ENCODE measurements around the gene VWA5B2.

VWA5B2 gene

GRCh38 chr3:184242297-184242685 is 12.9 kb downstream of the VWA5B2 start:
- TF ChIP-seq, protein P1, sequence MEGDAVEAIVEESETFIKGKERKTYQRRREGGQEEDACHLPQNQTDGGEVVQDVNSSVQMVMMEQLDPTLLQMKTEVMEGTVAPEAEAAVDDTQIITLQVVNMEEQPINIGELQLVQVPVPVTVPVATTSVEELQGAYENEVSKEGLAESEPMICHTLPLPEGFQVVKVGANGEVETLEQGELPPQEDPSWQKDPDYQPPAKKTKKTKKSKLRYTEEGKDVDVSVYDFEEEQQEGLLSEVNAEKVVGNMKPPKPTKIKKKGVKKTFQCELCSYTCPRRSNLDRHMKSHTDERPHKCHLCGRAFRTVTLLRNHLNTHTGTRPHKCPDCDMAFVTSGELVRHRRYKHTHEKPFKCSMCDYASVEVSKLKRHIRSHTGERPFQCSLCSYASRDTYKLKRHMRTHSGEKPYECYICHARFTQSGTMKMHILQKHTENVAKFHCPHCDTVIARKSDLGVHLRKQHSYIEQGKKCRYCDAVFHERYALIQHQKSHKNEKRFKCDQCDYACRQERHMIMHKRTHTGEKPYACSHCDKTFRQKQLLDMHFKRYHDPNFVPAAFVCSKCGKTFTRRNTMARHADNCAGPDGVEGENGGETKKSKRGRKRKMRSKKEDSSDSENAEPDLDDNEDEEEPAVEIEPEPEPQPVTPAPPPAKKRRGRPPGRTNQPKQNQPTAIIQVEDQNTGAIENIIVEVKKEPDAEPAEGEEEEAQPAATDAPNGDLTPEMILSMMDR (IDR thresholded peaks at IDR 0.05; ENCODE audit: borderline replicate concordance, control extremely low read depth, extremely low read depth, insufficient read depth, missing control alignments), result no peak
- in situ Hi-C loops (cut with MboI; ENCODE audit: low sequenced_read_pairs, unreplicated experiment), result loop anchor here (25.0 kb wide), 1 partner anchor 355 kb away; the partner anchor contains the start of gene PARL
- DNase-seq (ENCODE audit: low spot score), result no peak

DNA sequence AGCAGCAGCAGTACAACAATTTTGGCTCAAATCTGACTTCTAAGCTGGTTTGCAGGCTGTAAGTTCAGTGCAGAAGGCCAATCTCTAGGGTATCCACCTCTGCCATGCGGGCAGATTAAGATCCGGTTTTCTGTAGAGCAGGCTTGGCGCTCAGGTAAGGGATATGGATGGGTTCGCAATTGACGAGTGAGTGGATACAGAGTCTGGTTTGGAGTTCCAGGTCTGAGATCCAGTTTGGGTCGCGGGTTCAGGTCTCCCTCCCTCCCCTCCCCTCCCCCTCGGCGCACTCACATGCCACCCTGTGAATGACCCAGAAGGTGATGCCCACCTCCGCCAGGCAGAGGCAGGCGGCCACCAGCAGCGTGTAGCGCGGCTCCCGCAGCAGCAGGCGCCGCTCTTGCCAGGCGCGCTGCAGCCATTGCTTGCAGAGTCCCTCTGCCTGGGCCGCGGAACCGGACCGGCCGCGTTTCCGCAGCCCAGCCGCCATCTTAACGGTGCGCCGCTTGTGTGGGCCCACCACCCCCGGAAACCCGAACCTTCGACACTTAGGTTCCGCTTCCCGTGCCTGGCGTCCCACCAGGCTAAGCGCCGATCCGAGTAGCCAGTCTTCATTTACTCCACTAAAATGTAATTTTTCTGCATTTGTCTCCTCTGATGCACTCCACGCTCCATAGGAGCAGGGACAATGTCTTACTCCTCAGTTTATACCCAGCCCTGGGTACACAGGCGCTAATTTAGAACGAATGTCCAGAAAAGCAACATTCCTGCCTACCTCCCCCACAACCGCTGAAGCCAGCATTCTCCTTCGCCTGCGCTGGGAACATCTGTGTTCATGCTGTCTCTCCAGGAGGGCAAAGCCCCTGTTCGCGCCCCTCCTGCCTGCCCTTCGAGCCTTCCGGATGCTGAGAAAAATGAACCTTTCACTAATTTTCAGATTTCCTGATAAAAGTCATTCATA is 19.3 kb downstream of the VWA5B2 start, which contains the start of gene ALG3:
Gene ALG3, minus strand, starts transcription at position 509 of the 958 bp plus-strand sequence. Its CDS starts 22 bp downstream, at position 487.
- DNase-seq (ENCODE audit: low spot score), result peak; percentile 90
- TF ChIP-seq, protein P1 (IDR thresholded peaks at IDR 0.05; ENCODE audit: borderline replicate concordance, control extremely low read depth, extremely low read depth, insufficient read depth, missing control alignments), result no peak
- in situ Hi-C loops (cut with MboI; ENCODE audit: low sequenced_read_pairs, unreplicated experiment), result loop anchor here (25.0 kb wide), 1 partner anchor 361 kb away; the partner anchor contains the start of gene PARL

DNA sequence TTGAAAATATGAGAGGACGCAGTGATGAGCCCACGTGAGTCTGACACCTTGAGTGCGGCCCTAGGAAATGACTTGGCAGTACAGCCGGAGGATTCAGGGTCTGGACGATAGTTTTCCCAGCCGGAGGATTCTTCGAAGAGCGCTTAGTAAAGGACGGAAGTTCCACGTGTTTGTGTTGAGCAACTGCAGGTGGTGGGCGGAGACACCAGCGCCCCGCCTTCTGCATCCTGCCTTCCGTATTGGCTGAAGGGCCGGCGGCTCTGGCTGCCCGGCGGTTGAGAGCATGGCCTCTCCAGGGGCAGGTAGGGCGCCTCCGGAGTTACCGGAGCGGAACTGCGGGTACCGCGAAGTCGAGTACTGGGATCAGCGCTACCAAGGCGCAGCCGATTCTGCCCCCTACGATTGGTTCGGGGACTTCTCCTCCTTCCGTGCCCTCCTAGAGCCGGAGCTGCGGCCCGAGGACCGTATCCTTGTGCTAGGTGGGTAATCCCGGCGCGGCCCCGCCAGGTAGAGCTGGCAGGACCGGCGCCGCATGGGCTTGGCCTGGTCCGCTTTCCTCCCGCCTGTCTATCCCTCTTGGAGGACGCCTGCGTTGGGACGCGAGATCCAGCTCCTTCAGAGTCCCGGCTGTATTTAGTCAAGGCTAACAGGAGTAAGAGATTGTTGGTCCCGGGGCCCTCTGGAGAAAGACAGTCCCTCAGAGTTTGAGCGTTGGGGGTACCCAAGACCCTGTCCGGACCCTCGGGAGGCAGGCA is 20.2 kb downstream of the VWA5B2 start, which contains the start of gene EEF1AKMT4:
Gene EEF1AKMT4, plus strand, starts transcription at position 261 of the 755 bp plus-strand sequence. Its CDS starts 23 bp downstream, at position 284.
- in situ Hi-C loops (cut with MboI; ENCODE audit: low sequenced_read_pairs, unreplicated experiment), result loop anchor here (25.0 kb wide), 1 partner anchor 362 kb away; the partner anchor contains the start of gene PARL
- TF ChIP-seq, protein P1 (IDR thresholded peaks at IDR 0.05; ENCODE audit: borderline replicate concordance, control extremely low read depth, extremely low read depth, insufficient read depth, missing control alignments), result peak; percentile 30
- peak; percentile 97 for DNase-seq (ENCODE audit: low spot score)

- in situ Hi-C loops (cut with MboI; ENCODE audit: low sequenced_read_pairs, unreplicated experiment), result no loop called here
- peak; percentile 90 for DNase-seq (ENCODE audit: low spot score)
- TF ChIP-seq, protein P1 (IDR thresholded peaks at IDR 0.05; ENCODE audit: borderline replicate concordance, control extremely low read depth, extremely low read depth, insufficient read depth, missing control alignments), result peak; percentile 87
Observed at GRCh38 chr3:184250167-184250828, 20.9 kb downstream of the VWA5B2 start.

DNA sequence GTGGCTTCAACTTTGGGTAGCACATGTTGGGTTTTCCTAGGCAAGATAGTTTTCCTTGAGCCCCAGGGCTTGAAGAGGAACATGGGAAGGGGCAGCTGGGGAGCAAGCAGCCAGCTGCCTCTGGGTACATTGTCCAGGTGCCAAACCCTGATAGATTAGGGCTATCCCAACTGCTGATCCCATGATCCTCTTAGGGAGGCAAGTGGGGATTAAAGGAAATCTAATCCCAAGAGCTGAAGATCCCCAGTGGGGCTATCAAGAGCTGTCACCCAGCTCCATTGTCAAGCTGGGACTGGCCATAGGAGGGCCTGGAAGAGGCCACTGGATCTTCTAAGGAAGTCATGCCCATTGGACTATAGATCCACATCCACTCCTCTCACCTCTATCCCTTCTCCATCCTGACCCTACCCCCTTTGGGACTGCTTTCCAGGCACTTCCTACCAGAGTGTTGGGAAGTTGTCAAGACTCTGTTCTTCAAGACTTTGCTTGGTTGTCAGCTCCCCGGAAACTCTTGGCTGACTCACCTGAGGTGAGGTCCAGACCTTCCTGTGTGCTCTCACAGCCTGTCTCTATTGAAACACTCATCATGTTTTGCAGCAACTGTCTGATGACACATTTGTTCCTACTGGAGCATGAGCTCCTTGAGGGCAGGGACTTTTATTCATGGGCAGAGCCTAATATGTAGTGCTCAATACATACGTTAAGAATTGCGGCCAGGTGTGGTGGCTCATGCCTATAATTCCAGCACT is 26.1 kb downstream of the VWA5B2 start:
- TF ChIP-seq, protein P1 (IDR thresholded peaks at IDR 0.05; ENCODE audit: borderline replicate concordance, control extremely low read depth, extremely low read depth, insufficient read depth, missing control alignments), result no peak
- DNase-seq (ENCODE audit: low spot score), result no peak
- in situ Hi-C loops (cut with MboI; ENCODE audit: low sequenced_read_pairs, unreplicated experiment), result no loop called here
